HG03095 (cell line): Measurements from ENCODE around the gene LOXL4.

Source experiments
- ATAC-seq: cut with Tn5 transposase; IDR thresholded peaks from one replicate; pipeline ENCODE4 v1.9.1; 2021; ENCODE audit warnings: moderate library complexity; ENCODE audit not compliant: unreplicated experiment

Gene LOXL4

GRCh38 chr10:98267894-98268693 lies at the start of gene LOXL4:
TSS of gene LOXL4 (minus strand) at chr10:98268194. CDS start at chr10:98263019, 5,175 bp downstream.
- no peak for ATAC-seq

- no peak for ATAC-seq
Observed at GRCh38 chr10:98316661-98317060, 48.7 kb upstream of the LOXL4 start.

GRCh38 chr10:98316170-98316569 lies 48.2 kb upstream of the LOXL4 start:
- ATAC-seq = no peak

- ATAC-seq = no peak
Observed at GRCh38 chr10:98314532-98315284, 46.7 kb upstream of the LOXL4 start.

GRCh38 chr10:98313598-98313997 lies 45.6 kb upstream of the LOXL4 start:
- no peak for ATAC-seq

GRCh38 chr10:98312822-98313221 lies 44.8 kb upstream of the LOXL4 start:
- ATAC-seq = no peak

GRCh38 chr10:98312349-98312748 lies 44.4 kb upstream of the LOXL4 start:
- ATAC-seq = no peak

- ATAC-seq = no peak
Observed at GRCh38 chr10:98310701-98311100, 42.7 kb upstream of the LOXL4 start.

GRCh38 chr10:98309366-98310355 lies 41.7 kb upstream of the LOXL4 start:
- no peak for ATAC-seq

GRCh38 chr10:98308669-98309365 lies 40.8 kb upstream of the LOXL4 start:
- no peak for ATAC-seq

- ATAC-seq = no peak
Observed at GRCh38 chr10:98307916-98308541, 40.0 kb upstream of the LOXL4 start.

- no peak for ATAC-seq
Observed at GRCh38 chr10:98306501-98306900, 38.5 kb upstream of the LOXL4 start.

- no peak for ATAC-seq
Observed at GRCh38 chr10:98303569-98303968, 35.6 kb upstream of the LOXL4 start.

GRCh38 chr10:98302741-98303365 lies 34.9 kb upstream of the LOXL4 start:
- ATAC-seq = no peak

- no peak for ATAC-seq
Observed at GRCh38 chr10:98301664-98302319, 33.8 kb upstream of the LOXL4 start.

GRCh38 chr10:98300526-98301229 lies 32.7 kb upstream of the LOXL4 start:
- no peak for ATAC-seq

- no peak for ATAC-seq
Observed at GRCh38 chr10:98299341-98299740, 31.3 kb upstream of the LOXL4 start.

- no peak for ATAC-seq
Observed at GRCh38 chr10:98296524-98296923, 28.5 kb upstream of the LOXL4 start.
